PC-9 (cell line): ENCODE data around the gene HES2. TPM values are rescaled to one million over a fixed set of nuclear protein-coding genes. Genes with fewer than 3 reads are reported as not detected.

Experiments used
- BruUV-seq: library from RNA; stranded (reverse); fragments of 400-500 nt; replicated peaks from 2 replicates; lab custom pipeline; 2021; lab: Mats Ljungman, UMichigan
- CTCF ChIA-PET: fragments of 300-600 bp; sonication (Branson Sonifier 250); formaldehyde crosslinking; loops from one replicate; lab custom pipeline; 2022; ENCODE audit warnings: antibody characterized with exemption; lab: Charles Lee
- POLR2A ChIA-PET: fragments of 300-600 bp; sonication (Branson Sonifier 250); formaldehyde crosslinking; loops from one replicate; lab custom pipeline; 2022; ENCODE audit warnings: antibody characterized with exemption; ENCODE audit not compliant: unreplicated experiment; lab: Charles Lee
- DNase-seq, 2 experiments: peaks; one replicate each; pipeline versions ENCODE4 v3.0.0 to v3.0.0-alpha.2; 2015 to 2022; ENCODE audit warnings: mixed read lengths in 1 of 2
- H2AFZ ChIP-seq: fragments of 200-600 bp; sonication (generic); 2 replicates; pipeline ENCODE4 v1.8.1; 2017; ENCODE audit warnings: antibody characterized with exemption
- H3F3A ChIP-seq: fragments of 200-600 bp; sonication (generic); 2 replicates; pipeline ENCODE4 v1.8.1; 2017; ENCODE audit warnings: antibody characterized with exemption, mild to moderate bottlenecking, low read depth; ENCODE audit not compliant: insufficient read depth
- H3K27ac ChIP-seq: fragments of 200-600 bp; sonication (generic); 2 replicates; pipeline ENCODE4 v1.6.1; 2016; ENCODE audit warnings: mixed run types
- H3K27me3 ChIP-seq: fragments of 200-600 bp; sonication (generic); 2 replicates; pipeline ENCODE4 v1.6.1; 2016; ENCODE audit warnings: low read depth, mixed run types; ENCODE audit not compliant: insufficient read depth
- H3K36me3 ChIP-seq: fragments of 200-600 bp; sonication (generic); 2 replicates; pipeline ENCODE4 v1.6.1; 2016; ENCODE audit warnings: low read depth, mixed run types
- H3K4me1 ChIP-seq: fragments of 200-600 bp; sonication (generic); replicated peaks from 2 replicates; pipeline ENCODE4 v1.6.1; 2016; ENCODE audit warnings: mixed run types; ENCODE audit not compliant: insufficient read depth
- H3K4me2 ChIP-seq: fragments of 200-600 bp; sonication (generic); 2 replicates; pipeline ENCODE4 v1.6.1; 2017; ENCODE audit warnings: mixed run types
- H3K4me3 ChIP-seq: fragments of 200-600 bp; sonication (generic); 2 replicates; pipeline ENCODE4 v1.6.1; 2016; ENCODE audit warnings: mixed run types
- H3K79me2 ChIP-seq: fragments of 200-600 bp; sonication (generic); 2 replicates; pipeline ENCODE4 v1.6.1; 2017; ENCODE audit warnings: low read depth, mixed run types
- H3K9me2 ChIP-seq: fragments of 200-600 bp; sonication (generic); 2 replicates; pipeline ENCODE4 v1.8.1; 2017; ENCODE audit warnings: mild to moderate bottlenecking; ENCODE audit not compliant: insufficient read depth
- H3K9me3 ChIP-seq: fragments of 200-600 bp; sonication (generic); 2 replicates; pipeline ENCODE4 v1.8.1; 2016; ENCODE audit warnings: low read depth; ENCODE audit not compliant: insufficient read depth
- H4K20me1 ChIP-seq: fragments of 200-600 bp; sonication (generic); 2 replicates; pipeline ENCODE4 v1.8.1; 2017; ENCODE audit not compliant: insufficient read depth
- EZH2 ChIP-seq: fragments of 200-600 bp; sonication (generic); IDR thresholded peaks from 2 replicates; pipeline ENCODE4 v1.8.0; 2017; ENCODE audit warnings: antibody characterized with exemption, low read depth
- intact Hi-C: fragments of 100-400 bp; cut with micrococcal nuclease; formaldehyde crosslinking; loops from one replicate; pipeline ENCODE4 v1.10.0; 2022; ENCODE audit not compliant: unreplicated experiment
- total RNA-seq: library from RNA; stranded (reverse); gene quantifications from 2 replicates; pipeline ENCODE4 v1.2.3, GENCODE V29; 2021
- TF ChIP-seq, protein P1 (sequence below): fragments of 200-600 bp; sonication (generic); conservative IDR thresholded peaks from 2 replicates; pipeline ENCODE4 v1.6.1; 2017; ENCODE audit warnings: mixed run types, antibody characterized with exemption, mild to moderate bottlenecking, moderate library complexity

The HES2 gene
- total RNA-seq, 1 experiment from 2014 or later, result 2.1 TPM

DNA sequence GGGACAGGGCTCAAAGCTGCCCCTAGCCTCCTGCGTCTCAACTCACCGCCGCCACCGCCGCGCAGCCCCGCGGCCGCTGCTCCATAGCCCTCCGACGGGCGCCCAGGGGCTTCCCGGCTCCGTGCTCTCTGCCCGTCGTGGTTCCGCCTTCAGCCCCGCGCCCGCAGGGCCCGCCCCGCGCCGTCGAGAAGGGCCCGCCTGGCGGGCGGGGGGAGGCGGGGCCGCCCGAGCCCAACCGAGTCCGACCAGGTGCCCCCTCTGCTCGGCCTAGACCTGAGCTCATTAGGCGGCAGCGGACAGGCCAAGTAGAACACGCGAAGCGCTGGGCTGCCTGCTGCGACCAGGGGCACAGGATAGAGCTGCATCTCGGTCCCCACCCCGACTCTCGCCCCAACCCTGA lies 46.3 kb upstream of the HES2 start, which contains the start of gene TNFRSF25:
Gene TNFRSF25, minus strand, starts transcription at position 151 of the 400 bp plus-strand sequence. Its CDS starts 66 bp downstream, at position 85.
- ChIA-PET POLR2A (no interaction called here), CTCF (no interaction called here)

DNA sequence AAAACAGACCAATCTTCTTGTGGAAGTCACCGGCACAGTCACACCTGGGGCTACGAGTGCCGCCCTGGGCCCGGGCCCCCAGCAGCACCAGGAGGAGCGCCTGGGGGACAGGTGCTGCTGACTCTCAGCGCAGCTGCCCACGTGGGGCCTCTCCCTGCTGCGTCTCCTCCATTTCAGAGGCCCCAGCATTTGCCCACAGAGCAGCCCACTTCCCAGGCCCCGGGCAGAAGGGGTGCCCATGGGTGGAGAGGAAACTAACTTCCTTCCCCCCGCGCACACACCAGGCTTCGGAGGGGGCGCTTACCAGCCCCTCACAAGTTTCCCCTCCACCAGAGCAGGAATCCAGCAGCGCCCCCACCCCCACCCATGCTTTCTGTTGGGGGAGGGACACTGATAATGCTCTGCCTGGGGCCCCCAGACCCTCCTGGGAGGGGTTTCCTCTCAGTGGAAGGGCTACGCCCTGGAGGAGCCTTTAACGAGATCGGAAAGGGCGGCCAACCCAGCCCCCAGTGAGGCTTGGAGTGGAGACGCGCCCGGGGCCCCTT lies 45.8 kb upstream of the HES2 start:
- Histone ChIP-seq H3F3A (no peaks in the 10 kb centered on the region), H3K27me3 (no peaks in the 10 kb centered on the region), H3K9me3 (no peaks in the 10 kb centered on the region), H3K4me2 (no peak overlapping the region), H3K4me3 (no peak overlapping the region), H3K27ac (no peak overlapping the region), H3K4me1 (no peaks in the 10 kb centered on the region), H3K79me2 (no peaks in the 10 kb centered on the region), H3K36me3 (no peaks in the 10 kb centered on the region), H2AFZ (no peak overlapping the region), H3K9me2 (no peaks in the 10 kb centered on the region), H4K20me1 (no peaks in the 10 kb centered on the region)
- ChIA-PET POLR2A (no interaction called here), CTCF (no interaction called here)
- DNase-seq, result no peak
- no TSS peak for BruUV-seq
- TF ChIP-seq EZH2, result no peak
- TF ChIP-seq, protein P1, sequence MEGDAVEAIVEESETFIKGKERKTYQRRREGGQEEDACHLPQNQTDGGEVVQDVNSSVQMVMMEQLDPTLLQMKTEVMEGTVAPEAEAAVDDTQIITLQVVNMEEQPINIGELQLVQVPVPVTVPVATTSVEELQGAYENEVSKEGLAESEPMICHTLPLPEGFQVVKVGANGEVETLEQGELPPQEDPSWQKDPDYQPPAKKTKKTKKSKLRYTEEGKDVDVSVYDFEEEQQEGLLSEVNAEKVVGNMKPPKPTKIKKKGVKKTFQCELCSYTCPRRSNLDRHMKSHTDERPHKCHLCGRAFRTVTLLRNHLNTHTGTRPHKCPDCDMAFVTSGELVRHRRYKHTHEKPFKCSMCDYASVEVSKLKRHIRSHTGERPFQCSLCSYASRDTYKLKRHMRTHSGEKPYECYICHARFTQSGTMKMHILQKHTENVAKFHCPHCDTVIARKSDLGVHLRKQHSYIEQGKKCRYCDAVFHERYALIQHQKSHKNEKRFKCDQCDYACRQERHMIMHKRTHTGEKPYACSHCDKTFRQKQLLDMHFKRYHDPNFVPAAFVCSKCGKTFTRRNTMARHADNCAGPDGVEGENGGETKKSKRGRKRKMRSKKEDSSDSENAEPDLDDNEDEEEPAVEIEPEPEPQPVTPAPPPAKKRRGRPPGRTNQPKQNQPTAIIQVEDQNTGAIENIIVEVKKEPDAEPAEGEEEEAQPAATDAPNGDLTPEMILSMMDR, result no peak
- intact Hi-C loops, result no loop called here

More for the DNA sequence above, 46.3 kb upstream of the HES2 start, which contains the start of gene TNFRSF25:
- no peak within 1 kb of the TSS for H3K27ac ChIP-seq
- H3K4me3 ChIP-seq, result no peak within 1 kb of the TSS
- intact Hi-C loops, result no loop called here
- H3K79me2 ChIP-seq, result no peaks in the 10 kb centered on the region
- no peak within 1 kb of the TSS for H3K4me2 ChIP-seq
- no peaks in the 10 kb centered on the region for H3K9me3 ChIP-seq
- H3K4me1 ChIP-seq, result no peaks in the 10 kb centered on the region
- no peak within 1 kb of the TSS for H2AFZ ChIP-seq
- H3K36me3 ChIP-seq, result no peaks in the 10 kb centered on the region
- BruUV-seq, result no TSS peak
- H3K27me3 ChIP-seq, result no peaks in the 10 kb centered on the region
- no peaks in the 10 kb centered on the region for H3K9me2 ChIP-seq
- no peaks in the 10 kb centered on the region for H3F3A ChIP-seq
- DNase-seq, result no peak
- no peak for TF ChIP-seq EZH2
- TF ChIP-seq, protein P1, result no peak
- H4K20me1 ChIP-seq, result no peaks in the 10 kb centered on the region

DNA sequence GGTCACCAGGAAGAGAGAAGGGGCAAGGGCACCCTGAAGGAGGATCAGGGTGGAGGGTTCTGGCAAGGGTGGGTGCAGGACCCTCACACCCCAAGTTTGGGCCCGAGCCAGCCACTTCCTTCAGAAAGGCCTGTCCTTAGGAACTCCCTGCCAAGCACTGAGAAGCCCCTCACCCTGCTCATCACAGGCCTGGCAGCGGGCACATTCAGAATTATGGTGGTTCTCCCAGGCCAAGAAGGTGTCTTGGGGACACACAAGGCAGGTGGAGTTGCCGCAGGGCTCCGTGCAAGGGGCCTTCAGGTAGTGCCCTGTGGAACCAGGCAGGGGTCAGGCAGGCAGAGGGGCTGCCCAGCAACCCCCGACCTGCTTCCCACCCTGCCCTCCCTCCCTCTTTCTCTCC lies 45.2 kb upstream of the HES2 start:
- Histone ChIP-seq H3K27me3 (no peaks in the 10 kb centered on the region), H3K4me3 (no peak overlapping the region), H3K27ac (no peak overlapping the region), H3K4me1 (no peaks in the 10 kb centered on the region), H3K4me2 (no peak overlapping the region), H3K9me2 (no peaks in the 10 kb centered on the region), H3F3A (no peaks in the 10 kb centered on the region), H3K9me3 (no peaks in the 10 kb centered on the region), H2AFZ (no peak overlapping the region), H4K20me1 (no peaks in the 10 kb centered on the region), H3K79me2 (no peaks in the 10 kb centered on the region), H3K36me3 (no peaks in the 10 kb centered on the region)
- ChIA-PET POLR2A (no interaction called here), CTCF (no interaction called here)
- BruUV-seq, result no TSS peak
- no peak for DNase-seq
- TF ChIP-seq, protein P1, result no peak
- TF ChIP-seq EZH2, result no peak
- intact Hi-C loops, result no loop called here
